Panc1 (cell line): ENCODE results near the gene PARP15. TPM values are rescaled to one million over a fixed set of nuclear protein-coding genes. Genes with fewer than 3 reads are reported as not detected.

Experiments
- ATAC-seq: fragments of 200-7000 bp; cut with Tn5 transposase; 2 replicates; pipeline ENCODE4 v1.9.1; 2020; ENCODE audit warnings: mild to moderate bottlenecking, moderate library complexity
- BruUV-seq: library from RNA; stranded (reverse); fragments of 400-500 nt; replicated peaks from 2 replicates; lab custom pipeline; 2021; lab: Mats Ljungman, UMichigan
- CTCF ChIA-PET: fragments of 300-600 bp; sonication (Branson Sonifier 250); formaldehyde crosslinking; loops from one replicate; lab custom pipeline; 2022; ENCODE audit warnings: antibody characterized with exemption; lab: Charles Lee
- POLR2A ChIA-PET: fragments of 300-600 bp; sonication (Branson Sonifier 250); formaldehyde crosslinking; loops from one replicate; lab custom pipeline; 2022; ENCODE audit warnings: antibody characterized with exemption; lab: Charles Lee
- DNase-seq: peaks from one replicate; pipeline ENCODE4 v3.0.0-alpha.2; 2010; ENCODE audit warnings: low read depth, low spot score
- H3K27ac ChIP-seq: 2 replicates; pipeline ENCODE4 v1.5.1; 2011; ENCODE audit warnings: mild to moderate bottlenecking, low read length, inconsistent platforms
- H3K27me3 ChIP-seq: fragments of 200-500 bp; sonication (Bioruptor generic); 2 replicates; pipeline ENCODE4 v1.6.0; 2014; ENCODE audit warnings: low read length, inconsistent platforms; ENCODE audit not compliant: control insufficient read depth, insufficient read depth
- H3K36me3 ChIP-seq: fragments of 200-500 bp; sonication (Bioruptor generic); 2 replicates; pipeline ENCODE4 v1.5.1; 2014; ENCODE audit warnings: inconsistent platforms, mild to moderate bottlenecking, low read length, moderate library complexity; ENCODE audit not compliant: control insufficient read depth, insufficient read depth
- H3K4me1 ChIP-seq: 2 replicates; pipeline ENCODE4 v1.5.1; 2011; ENCODE audit warnings: inconsistent platforms, mild to moderate bottlenecking, low read length, moderate library complexity; ENCODE audit not compliant: control insufficient read depth, insufficient read depth
- H3K4me3 ChIP-seq, 2 experiments: 2 replicates each; pipeline ENCODE4 v1.5.1; 2011 to 2012; ENCODE audit warnings: low read depth in 2 of 2, low read length in 2 of 2, mild to moderate bottlenecking in 2 of 2, inconsistent platforms in 1 of 2, moderate library complexity in 1 of 2
- H3K9me3 ChIP-seq: fragments of 200-500 bp; sonication (Bioruptor generic); 2 replicates; pipeline ENCODE4 v1.5.1; 2014; ENCODE audit warnings: low read depth, mild to moderate bottlenecking, inconsistent platforms, low read length, moderate library complexity; ENCODE audit not compliant: control insufficient read depth, insufficient read depth
- CTCF ChIP-seq: fragments of 450-650 bp; IDR thresholded peaks from 2 replicates; pipeline ENCODE4 v1.5.1; 2017; ENCODE audit warnings: mild to moderate bottlenecking
- POLR2AphosphoS5 ChIP-seq: IDR thresholded peaks from 2 replicates; pipeline ENCODE4 v1.6.1; 2012; ENCODE audit warnings: mild to moderate bottlenecking, low read depth, low read length, moderate library complexity
- REST ChIP-seq, 2 experiments: IDR thresholded peaks; 2 replicates each; pipeline ENCODE4 v1.6.1; 2011 to 2012; ENCODE audit warnings: low read depth in 2 of 2, control low read depth in 1 of 2, low read length in 1 of 2, mild to moderate bottlenecking in 1 of 2, moderate library complexity in 1 of 2; ENCODE audit not compliant: insufficient read depth in 1 of 2
- SIN3A ChIP-seq: IDR thresholded peaks from 2 replicates; pipeline ENCODE4 v1.6.1; 2012; ENCODE audit warnings: low read depth, mild to moderate bottlenecking, low read length, moderate library complexity, borderline replicate concordance; ENCODE audit not compliant: insufficient read depth
- TCF7L2 ChIP-seq: IDR thresholded peaks from 2 replicates; pipeline ENCODE4 v1.6.1; 2011; ENCODE audit warnings: mild to moderate bottlenecking, low read depth, low read length, inconsistent platforms
- in situ Hi-C: cut with HindIII; loops from 2 replicates; pipeline ENCODE4 v1.10.0; 2016; ENCODE audit warnings: low sequenced_read_pairs, low pct_unique_long_range_greater_than_20kb
- intact Hi-C: fragments of 100-400 bp; cut with micrococcal nuclease; formaldehyde crosslinking; loops from one replicate; pipeline ENCODE4 v1.10.0; 2022; ENCODE audit not compliant: unreplicated experiment
- total RNA-seq: library from RNA; stranded (reverse); gene quantifications from one replicate; pipeline ENCODE4 v1.2.1, GENCODE V29; 2021; ENCODE audit not compliant: unreplicated experiment

PARP15 gene
- total RNA-seq, 1 experiment from 2014 or later, result 0.21 TPM

- no peak overlapping the region for H3K27ac ChIP-seq
- DNase-seq (no peak), ATAC-seq (no peak)
- BruUV-seq, result no TSS peak
- intact Hi-C loops (loop anchor here (2.0 kb wide), 2 partner anchors 220 to 286 kb away; no protein-coding TSS in a partner anchor), in situ Hi-C loops (no loop called here)
- no peak overlapping the region for H3K4me3 ChIP-seq
- peaks cover 31% of the 10 kb centered on the region for H3K4me1 ChIP-seq
- TF ChIP-seq TCF7L2, result no peak
- TF ChIP-seq REST (IDR thresholded peaks at IDR 0.05; ENCODE audit: insufficient read depth in 1 of 2, low read depth in 2 of 2, low read length in 1 of 2), result no peak
- TF ChIP-seq CTCF, result no peak
- no peak for TF ChIP-seq POLR2AphosphoS5
- H3K9me3 ChIP-seq, result no peaks in the 10 kb centered on the region
- ChIA-PET CTCF (interaction anchor here (0.5 to 1.6 kb wide), 4 partner anchors 9 to 286 kb away, joined by 3 to 7 read pairs (median 6); no protein-coding TSS in a partner anchor), POLR2A (no interaction called here)
- H3K27me3 ChIP-seq, result no peaks in the 10 kb centered on the region
- no peaks in the 10 kb centered on the region; the same call in 1 of the 2 replicates for H3K36me3 ChIP-seq
Measured at GRCh38 chr3:122678506-122678905, 101.1 kb downstream of the PARP15 start.

GRCh38 chr3:122679085-122679881, 101.8 kb downstream of the PARP15 start:
- POLR2A ChIA-PET, result interaction anchor here (0.6 to 0.8 kb wide), 4 partner anchors 145 to 998 kb away, joined by 3 to 16 read pairs (median 4); partner anchors contain the start of genes FAM162A and WDR5B
- no peaks in the 10 kb centered on the region; the same call in 1 of the 2 replicates for H3K36me3 ChIP-seq
- H3K9me3 ChIP-seq, result no peaks in the 10 kb centered on the region
- H3K27ac ChIP-seq, result peak overlapping the region; percentile 94
- no peak for TF ChIP-seq SIN3A
- peak; percentile 92 for TF ChIP-seq CTCF
- no peak for TF ChIP-seq POLR2AphosphoS5
- no peak for TF ChIP-seq REST (IDR thresholded peaks at IDR 0.05; ENCODE audit: insufficient read depth in 1 of 2, low read depth in 2 of 2, low read length in 1 of 2)
- peaks cover 31% of the 10 kb centered on the region for H3K4me1 ChIP-seq
- intact Hi-C loops (loop anchor here (1.0 to 2.0 kb wide), 3 partner anchors 119 to 286 kb away; no protein-coding TSS in a partner anchor), in situ Hi-C loops (no loop called here)
- peak; percentile 75 for DNase-seq
- H3K27me3 ChIP-seq, result no peaks in the 10 kb centered on the region
- peak overlapping the region; percentile 81 to 82 for H3K4me3 ChIP-seq
- CTCF ChIA-PET, result interaction anchor here (0.5 to 1.6 kb wide), 9 partner anchors 10 to 770 kb away, joined by 3 to 7 read pairs (median 4); no protein-coding TSS in a partner anchor
- peak; percentile 80 for ATAC-seq
- no TSS peak for BruUV-seq
